ACC112 (cell line): ENCODE results near the gene NXPH3.

Experiments
- H2AFZ ChIP-seq: fragments of 200-600 bp; sonication (generic); one replicate; pipeline ENCODE4 v1.6.0; 2017; ENCODE audit warnings: antibody characterized with exemption, low read length; ENCODE audit not compliant: unreplicated experiment
- H3K27ac ChIP-seq: fragments of 200-600 bp; sonication (generic); 2 replicates; pipeline ENCODE4 v1.5.1; 2014; ENCODE audit warnings: low read depth, mild to moderate bottlenecking, antibody characterized with exemption, low read length, moderate library complexity
- H3K27me3 ChIP-seq: fragments of 200-600 bp; sonication (generic); 2 replicates; pipeline ENCODE4 v1.6.1; 2014; ENCODE audit warnings: mild to moderate bottlenecking, antibody characterized with exemption, low read length, moderate library complexity, mixed read lengths; ENCODE audit not compliant: insufficient read depth
- H3K36me3 ChIP-seq: fragments of 200-600 bp; sonication (generic); 2 replicates; pipeline ENCODE4 v1.6.1; 2016; ENCODE audit warnings: mild to moderate bottlenecking, antibody characterized with exemption, low read length, moderate library complexity, mixed read lengths; ENCODE audit not compliant: insufficient read depth
- H3K4me1 ChIP-seq: fragments of 200-600 bp; sonication (generic); one replicate; pipeline ENCODE4 v1.6.1; 2016; ENCODE audit warnings: low read length, mixed read lengths; ENCODE audit not compliant: insufficient read depth, unreplicated experiment, control insufficient read depth
- H3K4me3 ChIP-seq: fragments of 200-600 bp; sonication (generic); 2 replicates; pipeline ENCODE4 v1.5.1; 2014; ENCODE audit warnings: mild to moderate bottlenecking, low read depth, low read length
- H3K79me2 ChIP-seq: fragments of 200-600 bp; sonication (generic); one replicate; pipeline ENCODE4 v1.6.0; 2016; ENCODE audit warnings: low read length; ENCODE audit not compliant: control insufficient read depth, unreplicated experiment, insufficient read depth

Gene NXPH3

DNA sequence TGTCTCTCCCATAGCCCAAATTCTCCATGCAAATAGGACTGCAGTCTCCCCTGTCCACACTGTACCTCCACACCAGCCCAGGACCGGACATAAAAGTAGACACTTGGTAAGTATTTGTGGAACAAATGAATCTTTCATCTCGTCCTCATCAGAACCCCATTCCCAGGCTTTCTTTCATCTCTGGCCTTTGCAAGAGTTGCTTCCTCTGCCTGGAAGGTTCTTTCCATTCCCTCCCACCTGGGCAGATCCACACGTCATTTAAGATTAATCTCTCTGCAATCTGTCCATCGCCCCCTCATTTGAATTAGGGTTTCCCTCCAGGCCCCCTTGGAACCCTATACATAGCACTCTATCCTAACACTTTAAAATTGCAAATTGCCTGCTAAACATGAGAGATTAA, 3.9 kb upstream of the NXPH3 start:
- H2AFZ ChIP-seq = no peak overlapping the region
- H3K27ac ChIP-seq = no peak overlapping the region
- H3K4me1 ChIP-seq = peaks cover 3% of the 10 kb centered on the region
- H3K27me3 ChIP-seq = peaks cover 17% of the 10 kb centered on the region; the same call in 1 of the 2 replicates
- no peaks in the 10 kb centered on the region for H3K79me2 ChIP-seq
- H3K4me3 ChIP-seq = no peak overlapping the region
- H3K36me3 ChIP-seq = no peaks in the 10 kb centered on the region

GRCh38 chr17:49572226-49572625, 3.4 kb upstream of the NXPH3 start:
- peaks cover 5% of the 10 kb centered on the region for H3K4me1 ChIP-seq
- H3K27me3 ChIP-seq = peaks cover 17% of the 10 kb centered on the region; the same call in 1 of the 2 replicates
- H3K27ac ChIP-seq = no peak overlapping the region
- H3K4me3 ChIP-seq = no peak overlapping the region
- no peaks in the 10 kb centered on the region for H3K36me3 ChIP-seq
- H2AFZ ChIP-seq = no peak overlapping the region
- H3K79me2 ChIP-seq = no peaks in the 10 kb centered on the region

DNA sequence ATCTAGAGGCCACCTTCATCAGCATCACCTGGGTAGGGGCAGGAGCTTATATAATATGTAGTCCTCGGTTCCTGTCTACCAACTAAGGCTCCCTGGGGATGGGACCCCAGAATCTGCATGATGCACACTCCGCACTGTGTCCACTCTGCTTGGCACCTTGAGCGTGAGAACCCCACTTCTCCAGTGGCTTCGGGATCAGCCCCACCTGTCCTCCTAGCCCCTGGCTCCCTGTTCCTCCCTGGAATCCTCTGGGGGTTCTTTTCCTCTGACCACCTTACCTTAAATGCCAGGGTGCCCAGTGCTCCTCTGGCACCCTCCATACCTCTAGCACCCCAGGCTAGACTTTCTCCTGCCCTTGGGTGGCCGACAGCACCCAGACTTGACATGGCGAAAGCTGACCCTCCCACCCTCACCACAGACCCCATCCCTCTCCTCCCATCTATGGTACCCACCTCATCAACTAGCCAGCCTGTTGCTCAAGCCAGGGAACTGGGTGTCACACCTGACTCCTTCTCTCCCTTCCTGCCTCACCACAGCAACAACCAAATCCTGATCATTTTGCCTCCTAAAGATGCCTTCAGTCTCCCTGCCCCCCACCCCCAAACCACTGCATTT, 2.8 kb upstream of the NXPH3 start:
- Histone ChIP-seq H2AFZ (no peak overlapping the region), H3K4me1 (peaks cover 10% of the 10 kb centered on the region), H3K36me3 (no peaks in the 10 kb centered on the region), H3K27me3 (peaks cover 17% of the 10 kb centered on the region; the same call in 1 of the 2 replicates), H3K27ac (no peak overlapping the region), H3K4me3 (no peak overlapping the region), H3K79me2 (no peaks in the 10 kb centered on the region)

- no peak overlapping the region for H3K27ac ChIP-seq
- peaks cover 10% of the 10 kb centered on the region for H3K4me1 ChIP-seq
- no peaks in the 10 kb centered on the region for H3K36me3 ChIP-seq
- peaks cover 17% of the 10 kb centered on the region; the same call in 1 of the 2 replicates for H3K27me3 ChIP-seq
- no peak overlapping the region for H2AFZ ChIP-seq
- no peak overlapping the region for H3K4me3 ChIP-seq
- no peaks in the 10 kb centered on the region for H3K79me2 ChIP-seq
Measured at GRCh38 chr17:49573510-49574322, 2.0 kb upstream of the NXPH3 start.

DNA sequence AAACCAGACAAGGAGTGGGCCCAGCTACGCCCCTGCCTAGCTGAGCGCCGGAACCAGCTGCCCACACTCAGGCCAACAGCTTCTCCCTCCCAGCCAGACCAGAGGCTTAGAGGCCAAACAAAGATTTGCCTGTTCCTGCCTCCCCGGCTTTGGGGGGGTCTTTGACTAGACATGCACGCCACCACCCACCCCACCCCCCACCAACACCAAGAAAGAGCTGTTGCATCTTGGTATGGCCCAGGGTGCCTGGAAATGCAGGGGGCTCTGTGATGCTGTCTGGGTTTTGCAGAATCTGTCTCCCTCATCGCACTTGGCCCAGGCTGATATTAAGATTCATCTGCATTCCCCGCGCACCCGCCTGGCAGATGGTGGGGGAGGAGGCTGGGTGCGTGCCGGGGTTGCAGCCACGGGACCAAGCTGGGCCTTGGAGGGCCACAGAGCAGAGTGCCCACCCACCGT, 1.3 kb upstream of the NXPH3 start:
- Histone ChIP-seq H3K27me3 (peaks cover 17% of the 10 kb centered on the region; the same call in 1 of the 2 replicates), H2AFZ (no peak overlapping the region), H3K4me3 (no peak overlapping the region), H3K4me1 (peaks cover 10% of the 10 kb centered on the region), H3K79me2 (no peaks in the 10 kb centered on the region), H3K36me3 (no peaks in the 10 kb centered on the region), H3K27ac (no peak overlapping the region)

DNA sequence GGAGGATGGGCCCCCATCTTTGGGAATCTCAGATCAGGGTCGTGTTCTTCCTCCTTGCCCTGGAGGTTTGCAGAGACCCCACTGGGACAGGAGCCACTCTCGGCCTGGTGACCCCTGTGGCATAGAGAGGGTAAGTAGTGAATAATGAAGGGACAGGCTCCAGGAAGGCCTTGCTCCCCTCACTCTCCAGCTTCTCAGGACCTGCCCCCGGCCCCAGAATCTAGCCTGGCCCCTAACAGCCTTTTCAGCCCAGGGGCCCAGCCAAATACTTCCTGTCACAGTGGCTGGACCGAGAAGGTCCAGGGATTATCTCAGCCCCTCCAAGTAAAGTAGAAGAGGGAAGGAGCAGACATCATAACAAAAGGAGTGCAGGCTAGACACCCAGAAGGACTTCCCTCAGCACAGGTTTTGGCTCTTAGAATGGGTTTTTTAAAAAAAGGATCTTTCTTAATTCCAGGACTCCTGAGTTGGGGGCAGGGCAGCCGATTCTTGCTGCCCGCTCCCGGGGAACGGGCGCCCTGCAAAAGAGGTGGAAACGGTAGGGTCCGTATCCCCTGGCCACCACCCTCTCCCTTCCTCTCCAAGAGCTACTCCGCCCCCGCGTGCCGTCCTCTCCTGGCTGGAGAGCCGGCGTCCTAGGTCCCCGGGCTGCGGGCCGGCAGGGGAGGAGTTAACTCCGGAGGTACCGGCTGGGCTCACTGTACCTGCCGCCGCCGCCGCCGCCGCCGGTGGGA, 559 bp upstream of the NXPH3 start:
- Histone ChIP-seq H3K27ac (no peak overlapping the region), H3K4me1 (peaks cover 10% of the 10 kb centered on the region), H2AFZ (peak overlapping the region; percentile 59), H3K79me2 (no peaks in the 10 kb centered on the region), H3K27me3 (peaks cover 17% of the 10 kb centered on the region; the same call in 1 of the 2 replicates), H3K36me3 (no peaks in the 10 kb centered on the region), H3K4me3 (peak overlapping the region; percentile 83)

- Histone ChIP-seq H3K79me2 (no peaks in the 10 kb centered on the region), H2AFZ (peak overlapping the region; percentile 59), H3K4me1 (peaks cover 10% of the 10 kb centered on the region), H3K27ac (no peak overlapping the region), H3K27me3 (peaks cover 16% of the 10 kb centered on the region; the same call in 1 of the 2 replicates), H3K4me3 (peak overlapping the region; percentile 83), H3K36me3 (no peaks in the 10 kb centered on the region)
Measured at GRCh38 chr17:49576088-49576916, 631 bp downstream of the NXPH3 start.

GRCh38 chr17:49576917-49577649, 1.4 kb downstream of the NXPH3 start:
- Histone ChIP-seq H3K27ac (no peak overlapping the region), H3K4me3 (peak overlapping the region; percentile 83), H3K79me2 (no peaks in the 10 kb centered on the region), H2AFZ (no peak overlapping the region), H3K27me3 (peaks cover 13% of the 10 kb centered on the region; the same call in 1 of the 2 replicates), H3K4me1 (peaks cover 10% of the 10 kb centered on the region), H3K36me3 (no peaks in the 10 kb centered on the region)

DNA sequence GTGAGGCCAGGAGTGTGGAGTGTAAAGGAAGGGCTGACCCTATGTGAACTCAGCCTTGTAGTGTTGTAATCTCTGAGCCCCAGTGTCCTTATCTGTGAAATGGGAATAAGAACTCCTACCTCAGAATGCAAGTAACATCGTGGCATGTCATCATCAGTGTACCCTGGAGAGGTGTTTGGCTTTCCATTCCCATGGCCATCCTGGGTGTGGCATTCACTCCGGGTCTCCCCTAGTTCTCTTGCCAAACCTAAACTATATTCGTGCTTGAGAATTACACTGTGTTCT, 1.9 kb downstream of the NXPH3 start:
- H3K27ac ChIP-seq = no peak overlapping the region
- H3K36me3 ChIP-seq = no peaks in the 10 kb centered on the region
- H3K4me3 ChIP-seq = no peak overlapping the region
- H3K27me3 ChIP-seq = peaks cover 10% of the 10 kb centered on the region; the same call in 1 of the 2 replicates
- no peaks in the 10 kb centered on the region for H3K79me2 ChIP-seq
- peaks cover 13% of the 10 kb centered on the region for H3K4me1 ChIP-seq
- no peak overlapping the region for H2AFZ ChIP-seq
